ENCODE results near the gene PRR12. TPM values are rescaled to one million over a fixed set of nuclear protein-coding genes. Genes with fewer than 3 reads are reported as not detected.

The PRR12 gene
- total and polyA plus RNA-seq, 9 of the 15 experiments (the other 6 are each of a cell fraction or from before 2014, with no cell fraction given), result 0.01 to 21.1 (median 0.98) TPM

DNA sequence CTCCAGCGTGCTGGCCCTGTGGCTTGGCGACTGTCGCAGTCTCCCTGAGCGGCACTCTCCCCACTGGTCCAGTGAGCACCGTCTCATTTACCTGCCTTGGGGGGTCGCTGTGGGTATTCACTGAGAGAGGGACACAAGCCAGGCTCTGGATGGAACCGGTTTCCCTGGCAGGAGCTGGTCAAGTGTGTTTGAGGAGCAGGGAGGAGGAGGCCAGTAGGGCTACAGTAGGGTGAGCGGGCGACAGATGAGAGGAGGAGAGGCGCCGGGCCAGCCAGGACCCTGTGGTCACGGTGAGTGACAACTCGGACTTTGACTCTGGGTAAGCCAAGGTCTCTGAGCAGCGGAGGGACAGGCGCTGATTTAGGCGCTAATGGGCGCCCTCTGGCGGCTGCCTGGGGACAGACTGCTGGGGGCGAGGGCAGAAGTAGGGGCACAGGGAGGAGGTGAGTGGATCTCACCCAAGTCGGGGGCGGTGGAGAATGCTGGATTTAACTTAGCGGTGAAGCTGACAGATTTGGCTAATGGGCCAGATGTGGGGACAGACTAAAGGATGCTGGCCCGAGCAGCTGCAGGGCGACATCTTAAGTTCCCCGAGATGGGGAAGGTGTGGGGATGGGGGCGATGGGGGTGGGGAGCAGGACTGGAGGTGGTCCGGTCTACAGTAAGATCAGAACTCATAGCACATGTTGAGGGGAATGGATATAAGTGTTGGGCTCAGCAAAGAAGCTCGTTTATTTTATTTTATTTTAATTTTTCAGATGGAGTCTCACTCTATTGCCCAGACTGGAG lies 81.3 kb downstream of the PRR12 start (continued):
- TF ChIP-seq POLR2G (IDR thresholded peaks at IDR 0.05; ENCODE audit: low read depth, low read length) (0 out of 2 replicates have a peak, but pooled peaks have one; percentile 61), L3MBTL2 (IDR thresholded peaks at IDR 0.05) (peak; percentile 46), JUND (IDR thresholded peaks at IDR 0.05; ENCODE audit: borderline replicate concordance, low read depth, low read length) (no peak), JUND (tag; IDR thresholded peaks at IDR 0.05; ENCODE audit: borderline replicate concordance, low read depth, low read length) (0 out of 3 replicates have a peak, but pooled peaks have one; percentile 50), MTA3 (IDR thresholded peaks at IDR 0.05; ENCODE audit: borderline replicate concordance) (peak; percentile 81; the same call in 1 of the 2 replicates), HLTF (IDR thresholded peaks at IDR 0.05) (peak; percentile 78; the same call in 1 of the 2 replicates), KLF16 (IDR thresholded peaks at IDR 0.05) (peak; percentile 43), NR1H2 (CRISPR knock-in tag; IDR thresholded peaks at IDR 0.05) (0 out of 2 replicates have a peak, but pooled peaks have one; percentile 54), ARID1B (IDR thresholded peaks at IDR 0.05) (peak; percentile 52), NELFE (IDR thresholded peaks at IDR 0.05; ENCODE audit: insufficient read depth, insufficient read length) (no peak), JUNB (CRISPR knock-in tag; conservative IDR thresholded peaks at IDR 0.05) (no peak), NR2F6 (CRISPR knock-in tag; IDR thresholded peaks at IDR 0.05) (no peak), MBD2 (IDR thresholded peaks at IDR 0.05; ENCODE audit: borderline replicate concordance, low read depth) (0 out of 2 replicates have a peak, but pooled peaks have one; percentile 36), POLR2B (IDR thresholded peaks at IDR 0.05; ENCODE audit: low read depth, partially characterized antibody) (no peak), TAL1 (IDR thresholded peaks at IDR 0.05) (no peak)
- TF ChIP-seq, protein P1, sequence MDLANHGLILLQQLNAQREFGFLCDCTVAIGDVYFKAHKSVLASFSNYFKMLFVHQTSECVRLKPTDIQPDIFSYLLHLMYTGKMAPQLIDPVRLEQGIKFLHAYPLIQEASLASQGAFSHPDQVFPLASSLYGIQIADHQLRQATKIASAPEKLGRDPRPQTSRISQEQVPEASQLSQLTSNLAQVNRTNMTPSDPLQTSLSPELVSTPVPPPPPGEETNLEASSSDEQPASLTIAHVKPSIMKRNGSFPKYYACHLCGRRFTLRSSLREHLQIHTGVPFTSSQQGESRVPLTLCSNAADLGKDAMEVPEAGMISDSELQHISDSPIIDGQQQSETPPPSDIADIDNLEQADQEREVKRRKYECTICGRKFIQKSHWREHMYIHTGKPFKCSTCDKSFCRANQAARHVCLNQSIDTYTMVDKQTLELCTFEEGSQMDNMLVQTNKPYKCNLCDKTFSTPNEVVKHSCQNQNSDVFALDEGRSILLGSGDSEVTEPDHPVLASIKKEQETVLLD (IDR thresholded peaks at IDR 0.05), result peak; percentile 72; the same call in 1 of the 2 replicates
- TF ChIP-seq, protein P2, sequence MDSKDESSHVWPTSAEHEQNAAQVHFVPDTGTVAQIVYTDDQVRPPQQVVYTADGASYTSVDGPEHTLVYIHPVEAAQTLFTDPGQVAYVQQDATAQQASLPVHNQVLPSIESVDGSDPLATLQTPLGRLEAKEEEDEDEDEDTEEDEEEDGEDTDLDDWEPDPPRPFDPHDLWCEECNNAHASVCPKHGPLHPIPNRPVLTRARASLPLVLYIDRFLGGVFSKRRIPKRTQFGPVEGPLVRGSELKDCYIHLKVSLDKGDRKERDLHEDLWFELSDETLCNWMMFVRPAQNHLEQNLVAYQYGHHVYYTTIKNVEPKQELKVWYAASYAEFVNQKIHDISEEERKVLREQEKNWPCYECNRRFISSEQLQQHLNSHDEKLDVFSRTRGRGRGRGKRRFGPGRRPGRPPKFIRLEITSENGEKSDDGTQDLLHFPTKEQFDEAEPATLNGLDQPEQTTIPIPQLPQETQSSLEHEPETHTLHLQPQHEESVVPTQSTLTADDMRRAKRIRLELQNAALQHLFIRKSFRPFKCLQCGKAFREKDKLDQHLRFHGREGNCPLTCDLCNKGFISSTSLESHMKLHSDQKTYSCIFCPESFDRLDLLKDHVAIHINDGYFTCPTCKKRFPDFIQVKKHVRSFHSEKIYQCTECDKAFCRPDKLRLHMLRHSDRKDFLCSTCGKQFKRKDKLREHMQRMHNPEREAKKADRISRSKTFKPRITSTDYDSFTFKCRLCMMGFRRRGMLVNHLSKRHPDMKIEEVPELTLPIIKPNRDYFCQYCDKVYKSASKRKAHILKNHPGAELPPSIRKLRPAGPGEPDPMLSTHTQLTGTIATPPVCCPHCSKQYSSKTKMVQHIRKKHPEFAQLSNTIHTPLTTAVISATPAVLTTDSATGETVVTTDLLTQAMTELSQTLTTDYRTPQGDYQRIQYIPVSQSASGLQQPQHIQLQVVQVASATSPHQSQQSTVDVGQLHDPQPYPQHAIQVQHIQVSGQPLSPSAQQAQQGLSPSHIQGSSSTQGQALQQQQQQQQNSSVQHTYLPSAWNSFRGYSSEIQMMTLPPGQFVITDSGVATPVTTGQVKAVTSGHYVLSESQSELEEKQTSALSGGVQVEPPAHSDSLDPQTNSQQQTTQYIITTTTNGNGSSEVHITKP (IDR thresholded peaks at IDR 0.05; ENCODE audit: partially characterized antibody), result peak; percentile 20
- TF ChIP-seq, protein P3, sequence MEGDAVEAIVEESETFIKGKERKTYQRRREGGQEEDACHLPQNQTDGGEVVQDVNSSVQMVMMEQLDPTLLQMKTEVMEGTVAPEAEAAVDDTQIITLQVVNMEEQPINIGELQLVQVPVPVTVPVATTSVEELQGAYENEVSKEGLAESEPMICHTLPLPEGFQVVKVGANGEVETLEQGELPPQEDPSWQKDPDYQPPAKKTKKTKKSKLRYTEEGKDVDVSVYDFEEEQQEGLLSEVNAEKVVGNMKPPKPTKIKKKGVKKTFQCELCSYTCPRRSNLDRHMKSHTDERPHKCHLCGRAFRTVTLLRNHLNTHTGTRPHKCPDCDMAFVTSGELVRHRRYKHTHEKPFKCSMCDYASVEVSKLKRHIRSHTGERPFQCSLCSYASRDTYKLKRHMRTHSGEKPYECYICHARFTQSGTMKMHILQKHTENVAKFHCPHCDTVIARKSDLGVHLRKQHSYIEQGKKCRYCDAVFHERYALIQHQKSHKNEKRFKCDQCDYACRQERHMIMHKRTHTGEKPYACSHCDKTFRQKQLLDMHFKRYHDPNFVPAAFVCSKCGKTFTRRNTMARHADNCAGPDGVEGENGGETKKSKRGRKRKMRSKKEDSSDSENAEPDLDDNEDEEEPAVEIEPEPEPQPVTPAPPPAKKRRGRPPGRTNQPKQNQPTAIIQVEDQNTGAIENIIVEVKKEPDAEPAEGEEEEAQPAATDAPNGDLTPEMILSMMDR (IDR thresholded peaks at IDR 0.05 in 2 of 3, conservative IDR thresholded peaks at IDR 0.05 in 1 of 3; ENCODE audit: insufficient read depth in 2 of 3, low read depth in 1 of 3, low read length in 3 of 3), result peak; percentile 85 to 97 (median 86)
- TF ChIP-seq, protein P4, sequence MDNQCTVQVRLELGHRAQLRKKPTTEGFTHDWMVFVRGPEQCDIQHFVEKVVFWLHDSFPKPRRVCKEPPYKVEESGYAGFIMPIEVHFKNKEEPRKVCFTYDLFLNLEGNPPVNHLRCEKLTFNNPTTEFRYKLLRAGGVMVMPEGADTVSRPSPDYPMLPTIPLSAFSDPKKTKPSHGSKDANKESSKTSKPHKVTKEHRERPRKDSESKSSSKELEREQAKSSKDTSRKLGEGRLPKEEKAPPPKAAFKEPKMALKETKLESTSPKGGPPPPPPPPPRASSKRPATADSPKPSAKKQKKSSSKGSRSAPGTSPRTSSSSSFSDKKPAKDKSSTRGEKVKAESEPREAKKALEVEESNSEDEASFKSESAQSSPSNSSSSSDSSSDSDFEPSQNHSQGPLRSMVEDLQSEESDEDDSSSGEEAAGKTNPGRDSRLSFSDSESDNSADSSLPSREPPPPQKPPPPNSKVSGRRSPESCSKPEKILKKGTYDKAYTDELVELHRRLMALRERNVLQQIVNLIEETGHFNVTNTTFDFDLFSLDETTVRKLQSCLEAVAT (IDR thresholded peaks at IDR 0.05), result peak in 1 of 2 experiments; percentile 57; a peak in 2 of 4 replicates

Measured in K562 (cell line).